ENCODE results near the gene TPSG1.
"Not testable (repeated sequence)": the region's sequence is repeated elsewhere in the genome, so short reads cannot be mapped to it uniquely, and the experiment has no call there.

The TPSG1 gene

GRCh38 chr16:1230084-1230470, 5.0 kb upstream of the TPSG1 start, which contains the start of gene TPSB2:
TPSB2 (minus strand) TSS chr16:1230184; CDS start chr16:1229951, 233 bp downstream.
- not testable (repeated sequence) for DNase-seq

DNA sequence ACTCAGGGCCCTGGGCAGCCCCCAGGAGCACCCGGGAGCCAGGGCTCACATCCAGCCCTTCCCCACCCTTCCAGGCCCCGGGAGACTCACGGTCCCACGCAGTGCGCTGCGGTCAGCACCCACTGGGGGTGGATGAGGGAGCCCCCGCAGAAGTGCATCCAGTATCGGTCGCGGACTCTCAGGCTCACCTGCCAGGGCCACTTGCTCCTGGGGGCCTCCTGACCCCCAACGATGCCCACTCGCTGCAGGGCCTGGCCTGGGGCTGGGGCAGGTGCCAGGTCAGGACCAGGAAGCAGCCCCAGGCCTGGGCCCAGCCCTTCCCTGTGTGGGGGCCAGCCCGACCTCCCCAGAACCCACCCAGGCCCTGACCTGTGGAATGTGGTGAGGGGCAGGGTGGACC, 4.4 kb upstream of the TPSG1 start:
- not testable (repeated sequence) for DNase-seq

DNA sequence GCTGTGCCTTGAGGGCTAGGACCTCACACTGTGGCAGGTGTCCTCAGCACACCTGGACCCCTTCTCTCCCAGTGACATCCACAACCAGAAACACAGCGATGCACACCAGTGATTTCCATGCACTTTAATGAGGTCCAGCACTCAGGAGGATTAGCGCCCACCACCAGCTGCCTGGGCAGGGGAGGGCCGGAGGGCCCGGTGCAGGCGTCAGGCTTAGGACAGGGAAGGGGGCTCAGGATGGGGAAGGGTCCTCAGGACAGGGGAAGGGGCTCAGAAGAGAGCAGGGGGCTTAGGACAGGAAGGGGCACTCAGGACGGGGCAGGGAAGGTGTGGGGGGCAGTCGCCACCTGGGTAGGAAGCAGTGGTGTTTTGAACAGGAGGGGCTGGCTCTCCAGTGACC, 3.2 kb upstream of the TPSG1 start:
- DNase-seq = not testable (repeated sequence)

GRCh38 chr16:1226692-1227091, 1.6 kb upstream of the TPSG1 start:
- not testable (repeated sequence) for DNase-seq

DNA sequence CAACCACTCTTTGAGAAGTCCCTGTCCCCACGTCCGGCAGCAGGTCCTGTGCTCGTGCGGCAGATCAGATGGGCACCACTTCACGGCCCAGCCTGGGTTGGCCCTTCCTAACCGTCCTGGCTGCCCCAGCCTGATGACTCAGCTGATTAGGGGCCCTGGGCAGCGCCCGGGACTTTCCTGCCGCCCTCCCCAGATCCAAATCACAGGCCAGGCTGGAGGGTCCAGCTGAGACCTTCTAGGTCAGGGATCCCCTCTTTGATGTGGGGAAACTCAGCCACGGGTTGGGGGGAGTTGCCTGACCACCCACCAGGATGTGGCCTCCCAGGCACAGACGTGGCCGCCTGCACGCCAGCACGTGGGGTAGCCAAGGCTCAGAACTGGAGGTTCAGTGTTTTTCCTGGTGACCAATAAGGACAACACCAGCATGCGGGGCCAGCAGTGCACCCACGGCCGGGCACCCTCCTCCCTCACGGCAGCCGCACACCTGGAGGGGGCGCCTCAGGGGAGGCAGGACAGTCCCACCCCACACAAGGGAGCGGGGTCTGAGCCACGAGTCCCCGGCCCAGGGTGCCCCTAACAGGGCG, 752 bp upstream of the TPSG1 start:
- not testable (repeated sequence) for DNase-seq

GRCh38 chr16:1224558-1224957, 510 bp downstream of the TPSG1 start:
- no peak for DNase-seq

GRCh38 chr16:1223355-1224214, 1.5 kb downstream of the TPSG1 start:
- DNase-seq = no peak

- DNase-seq = no peak
Observed at GRCh38 chr16:1222553-1223354, 2.3 kb downstream of the TPSG1 start.

GRCh38 chr16:1221628-1222552, 3.2 kb downstream of the TPSG1 start:
- DNase-seq = no peak

DNA sequence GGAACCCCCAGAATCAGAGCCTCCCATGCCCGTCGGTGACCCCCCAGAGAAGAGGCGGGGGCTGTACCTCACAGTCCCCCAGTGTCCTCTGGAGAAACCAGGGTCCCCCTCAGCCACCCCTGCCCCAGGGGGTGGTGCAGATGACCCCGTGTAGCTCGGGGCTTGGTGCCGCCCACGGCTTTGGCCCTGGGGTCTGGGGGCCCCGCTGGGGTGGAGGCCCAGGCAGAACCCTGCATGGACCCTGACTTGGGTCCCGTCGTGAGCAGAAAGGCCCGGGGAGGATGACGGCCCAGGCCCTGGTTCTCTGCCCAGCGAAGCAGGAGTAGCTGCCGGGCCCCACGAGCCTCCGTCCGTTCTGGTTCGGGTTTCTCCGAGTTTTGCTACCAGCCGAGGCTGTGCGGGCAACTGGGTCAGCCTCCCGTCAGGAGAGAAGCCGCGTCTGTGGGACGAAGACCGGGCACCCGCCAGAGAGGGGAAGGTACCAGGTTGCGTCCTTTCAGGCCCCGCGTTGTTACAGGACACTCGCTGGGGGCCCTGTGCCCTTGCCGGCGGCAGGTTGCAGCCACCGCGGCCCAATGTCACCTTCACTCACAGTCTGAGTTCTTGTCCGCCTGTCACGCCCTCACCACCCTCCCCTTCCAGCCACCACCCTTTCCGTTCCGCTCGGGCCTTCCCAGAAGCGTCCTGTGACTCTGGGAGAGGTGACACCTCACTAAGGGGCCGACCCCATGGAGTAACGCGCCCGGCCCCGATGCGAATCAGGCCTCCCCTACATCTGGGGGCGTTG, 4.0 kb downstream of the TPSG1 start:
- DNase-seq = no peak

- DNase-seq = no peak
Observed at GRCh38 chr16:1220098-1220728, 4.9 kb downstream of the TPSG1 start.

DNA sequence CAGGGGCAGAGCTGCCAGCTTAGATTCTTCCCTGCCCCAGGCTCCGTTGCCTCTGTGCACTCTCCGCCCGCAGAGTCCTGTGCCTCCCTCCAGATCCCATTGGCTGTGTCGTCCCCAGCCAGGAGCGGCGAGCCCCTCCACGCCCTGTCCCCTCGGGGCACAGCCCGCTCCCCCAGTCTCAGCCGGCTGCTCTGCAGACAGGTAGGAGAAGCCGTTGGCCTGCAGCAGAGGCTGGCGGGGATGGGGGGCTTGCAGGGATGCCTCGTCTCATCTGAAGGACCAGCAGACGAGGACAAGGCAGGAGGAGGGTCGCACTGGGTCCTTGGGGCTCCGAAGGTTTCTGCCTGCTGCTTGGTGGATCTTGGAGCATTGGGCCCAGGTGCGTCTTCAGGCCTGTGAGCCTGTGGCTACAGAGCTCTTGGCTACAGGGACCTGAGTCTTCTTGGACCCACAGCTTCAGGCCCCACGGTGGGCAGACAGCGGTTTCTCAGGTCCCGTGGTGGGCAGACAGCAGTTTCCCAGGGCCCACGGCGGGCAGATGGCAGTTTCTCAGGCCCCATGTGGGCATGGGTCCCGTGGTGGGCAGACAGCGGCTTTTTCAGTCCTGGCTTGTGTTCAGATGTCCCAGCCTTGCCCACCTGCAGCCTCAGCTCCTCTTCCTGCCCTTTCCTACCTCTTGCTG, 6.0 kb downstream of the TPSG1 start:
- no peak for DNase-seq

DNA sequence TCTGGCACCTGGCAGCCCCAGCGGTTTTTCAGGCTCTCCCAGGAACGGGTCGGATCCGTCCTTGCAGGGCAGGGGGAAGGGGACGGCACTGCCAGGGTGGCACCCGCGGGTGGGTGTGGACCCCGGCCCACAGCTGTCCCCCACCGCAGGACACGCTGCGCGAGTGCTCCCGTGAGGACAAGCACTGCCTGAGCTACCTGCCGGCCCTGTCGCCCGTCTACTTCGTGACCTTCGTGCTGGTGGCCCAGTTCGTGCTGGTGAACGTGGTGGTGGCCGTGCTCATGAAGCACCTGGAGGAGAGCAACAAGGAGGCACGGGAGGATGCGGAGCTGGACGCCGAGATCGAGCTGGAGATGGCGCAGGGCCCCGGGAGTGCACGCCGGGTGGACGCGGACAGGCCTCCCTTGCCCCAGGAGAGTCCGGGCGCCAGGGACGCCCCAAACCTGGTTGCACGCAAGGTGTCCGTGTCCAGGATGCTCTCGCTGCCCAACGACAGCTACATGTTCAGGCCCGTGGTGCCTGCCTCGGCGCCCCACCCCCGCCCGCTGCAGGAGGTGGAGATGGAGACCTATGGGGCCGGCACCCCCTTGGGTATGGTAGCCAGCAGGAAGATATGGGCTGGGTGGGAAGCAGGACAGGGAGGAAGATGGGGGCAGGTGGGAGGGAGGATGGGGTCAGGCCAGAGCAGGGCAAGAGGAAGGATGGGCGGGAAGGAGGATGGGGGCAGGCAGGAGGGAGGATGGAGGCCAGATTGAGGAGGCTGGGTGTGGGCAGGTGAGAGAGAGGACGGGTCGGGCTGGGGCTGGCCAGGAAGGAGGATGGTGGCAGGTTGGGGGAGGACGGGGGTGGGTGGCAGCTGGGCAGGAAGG, 6.8 kb downstream of the TPSG1 start:
- no peak for DNase-seq

DNA sequence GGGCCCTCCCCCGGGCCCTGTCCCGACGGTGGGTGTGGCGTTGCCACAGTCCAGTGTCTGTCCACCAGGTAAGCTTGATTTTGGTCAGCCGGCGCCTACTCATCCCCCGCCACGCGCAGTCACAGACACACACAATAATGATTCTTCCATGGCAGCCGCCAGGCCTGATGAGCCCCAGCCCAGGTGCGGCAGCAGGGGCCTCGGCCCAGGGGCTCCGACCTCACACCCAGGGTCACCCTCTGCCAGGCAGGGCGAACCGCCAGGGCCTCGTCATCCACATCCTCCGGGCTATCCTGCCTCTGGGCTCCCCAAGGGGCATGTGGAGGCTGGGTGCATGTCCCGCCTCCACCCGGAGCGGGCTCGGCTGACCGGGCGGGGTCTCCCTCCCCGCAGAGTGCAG, 7.5 kb downstream of the TPSG1 start:
- DNase-seq = no peak

DNA sequence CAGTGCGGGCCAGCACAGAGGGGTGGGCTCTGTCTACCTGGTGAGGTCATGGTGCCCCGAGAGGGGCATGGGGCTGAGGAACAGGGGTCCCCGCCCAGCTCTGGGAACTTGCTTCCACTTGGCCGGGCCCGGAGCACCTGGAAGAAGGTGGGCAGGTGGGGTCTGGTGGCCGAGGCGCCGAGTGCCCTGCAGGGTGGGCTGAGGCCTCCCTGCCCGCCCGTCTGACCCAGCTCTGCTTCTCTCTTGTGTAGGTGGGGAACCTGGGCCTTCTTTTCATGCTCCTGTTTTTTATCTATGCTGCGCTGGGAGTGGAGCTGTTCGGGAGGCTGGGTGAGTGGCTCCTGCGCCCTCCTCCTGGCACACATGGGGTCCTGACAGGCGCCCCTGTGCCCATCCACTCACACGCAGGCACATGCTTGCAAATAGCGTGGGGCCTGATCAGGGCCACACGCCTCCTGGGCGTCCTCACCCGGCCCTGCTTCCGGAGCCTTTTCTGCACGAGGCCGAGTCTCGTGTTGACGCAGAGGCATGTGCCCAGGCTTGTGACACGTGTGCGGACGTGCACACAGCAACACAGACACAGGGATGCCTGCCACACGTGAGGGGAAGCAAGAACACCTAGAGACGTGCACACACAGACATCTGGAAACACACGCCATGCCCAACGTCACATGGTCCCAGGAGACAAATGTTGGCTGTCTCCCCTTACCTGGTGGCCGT, 8.2 kb downstream of the TPSG1 start:
- no peak for DNase-seq

- no peak for DNase-seq
Observed at GRCh38 chr16:1216296-1216619, 8.8 kb downstream of the TPSG1 start.

GRCh38 chr16:1215574-1216295, 9.3 kb downstream of the TPSG1 start:
- no peak for DNase-seq

DNA sequence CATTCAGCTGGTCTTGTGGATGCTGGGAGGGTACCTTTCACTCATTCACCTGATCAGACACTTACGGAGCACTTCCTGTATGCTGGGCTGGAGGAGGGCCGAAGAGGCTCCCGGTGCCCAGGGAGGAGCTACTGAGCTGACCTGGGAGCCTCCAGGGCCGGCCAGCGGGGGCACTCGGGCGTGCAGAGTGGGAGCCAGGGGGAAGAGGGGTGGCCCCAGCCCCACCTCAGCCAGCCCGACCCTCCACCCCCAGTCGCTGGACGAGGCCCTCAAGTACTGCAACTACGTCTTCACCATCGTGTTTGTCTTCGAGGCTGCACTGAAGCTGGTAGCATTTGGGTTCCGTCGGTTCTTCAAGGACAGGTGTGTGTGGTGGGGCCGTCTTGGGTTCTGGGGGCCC, 10.3 kb downstream of the TPSG1 start:
- no peak for DNase-seq
